ENCODE data around the gene FOXM1.

The FOXM1 gene

GRCh38 chr12:2855546-2855945 lies 21.4 kb downstream of the FOXM1 start:
- peaks cover 29 to 45% (median 39%) of the 10 kb centered on the region in 11 experiments for H3K36me3 ChIP-seq
- no peak overlapping the region for H3K4me3 ChIP-seq
- TF ChIP-seq Cebpa-rat (IDR thresholded peaks at IDR 0.05): no peak
- 0 out of 22 replicates have a peak overlapping the region, but pooled peaks of 1 of the 11 experiments have one; percentile 24 for H3K9ac ChIP-seq
- peaks cover 0 to 40% (median 24%) of the 10 kb centered on the region in 11 experiments; a peak in 14 of 22 replicates for H4K20me1 ChIP-seq
- peak overlapping the region in 5 of 11 experiments; percentile 14 to 39 (median 18); a peak in 5 of 22 replicates for H3K4me2 ChIP-seq
- H3K4me1 ChIP-seq: peaks cover 5 to 37% (median 28%) of the 10 kb centered on the region in 10 experiments; a peak in 17 of 20 replicates
- no peak overlapping the region for H3K27ac ChIP-seq
- no peaks in the 10 kb centered on the region for H3K9me3 ChIP-seq (replicated peaks in 1 of 11)
- no peaks in the 10 kb centered on the region for H3K27me3 ChIP-seq

- no peak overlapping the region for H3K9ac ChIP-seq
- peaks cover 26 to 38% (median 33%) of the 10 kb centered on the region in 11 experiments for H3K36me3 ChIP-seq
- peaks cover 5 to 37% (median 28%) of the 10 kb centered on the region in 10 experiments; a peak in 17 of 20 replicates for H3K4me1 ChIP-seq
- no peaks in the 10 kb centered on the region for H3K27me3 ChIP-seq
- no peak for TF ChIP-seq Cebpa-rat (IDR thresholded peaks at IDR 0.05)
- no peaks in the 10 kb centered on the region for H3K9me3 ChIP-seq (replicated peaks in 1 of 11)
- H3K4me3 ChIP-seq: no peak overlapping the region
- peaks cover 0 to 40% (median 24%) of the 10 kb centered on the region in 11 experiments; a peak in 14 of 22 replicates for H4K20me1 ChIP-seq
- no peak overlapping the region for H3K4me2 ChIP-seq
- no peak overlapping the region for H3K27ac ChIP-seq
These were observed 22.1 kb downstream of the FOXM1 start for GRCh38 chr12:2854669-2855453.

- Histone ChIP-seq H3K36me3 (peaks cover 14 to 31% (median 20%) of the 10 kb centered on the region in 11 experiments), H3K27ac (no peak overlapping the region)
- TF ChIP-seq Cebpa-rat (IDR thresholded peaks at IDR 0.05): no peak
These were observed 23.3 kb downstream of the FOXM1 start for GRCh38 chr12:2853626-2854025.

GRCh38 chr12:2851931-2852330 lies 25.0 kb downstream of the FOXM1 start:
- Histone ChIP-seq H3K4me3 (no peak overlapping the region), H3K4me1 (peaks cover 5 to 37% (median 28%) of the 10 kb centered on the region in 10 experiments; a peak in 17 of 20 replicates), H3K27ac (no peak overlapping the region), H3K27me3 (no peaks in the 10 kb centered on the region), H4K20me1 (peaks cover 0 to 16% (median 4%) of the 10 kb centered on the region in 11 experiments; a peak in 12 of 22 replicates), H3K4me2 (peak overlapping the region in 10 of 11 experiments; percentile 26 to 56 (median 40); a peak in 15 of 22 replicates), H3K9ac (no peak overlapping the region), H3K36me3 (peaks cover 0 to 14% (median 5%) of the 10 kb centered on the region in 11 experiments; a peak in 13 of 22 replicates), H3K9me3 (replicated peaks in 1 of 11) (no peaks in the 10 kb centered on the region)
- no peak for TF ChIP-seq Cebpa-rat (IDR thresholded peaks at IDR 0.05)

More at GRCh38 chr12:2853626-2854025, 23.3 kb downstream of the FOXM1 start:
- Histone ChIP-seq H3K9ac (no peak overlapping the region), H3K4me3 (no peak overlapping the region), H3K4me1 (peaks cover 5 to 37% (median 28%) of the 10 kb centered on the region in 10 experiments; a peak in 17 of 20 replicates), H3K27me3 (no peaks in the 10 kb centered on the region), H3K4me2 (no peak overlapping the region), H3K9me3 (replicated peaks in 1 of 11) (no peaks in the 10 kb centered on the region), H4K20me1 (peaks cover 0 to 33% (median 17%) of the 10 kb centered on the region in 11 experiments; a peak in 14 of 22 replicates)

- no peak overlapping the region for H3K4me2 ChIP-seq
- H3K36me3 ChIP-seq: peaks cover 0 to 29% (median 15%) of the 10 kb centered on the region in 11 experiments; a peak in 11 of 22 replicates
- no peak overlapping the region for H3K4me3 ChIP-seq
- TF ChIP-seq Cebpa-rat (IDR thresholded peaks at IDR 0.05): no peak
- no peaks in the 10 kb centered on the region for H3K4me1 ChIP-seq
- no peak overlapping the region for H3K9ac ChIP-seq
- H3K9me3 ChIP-seq (replicated peaks in 1 of 11): no peaks in the 10 kb centered on the region
- no peak overlapping the region for H3K27ac ChIP-seq
- H3K27me3 ChIP-seq: no peaks in the 10 kb centered on the region
- H4K20me1 ChIP-seq: peaks cover 0 to 9% (median 0%) of the 10 kb centered on the region in 11 experiments; a peak in 2 of 22 replicates
These were observed 31.7 kb downstream of the FOXM1 start for GRCh38 chr12:2845280-2845679.

- no peak for TF ChIP-seq Cebpa-rat (IDR thresholded peaks at IDR 0.05)
- H3K27me3 ChIP-seq: no peaks in the 10 kb centered on the region
- peaks cover 0 to 33% (median 18%) of the 10 kb centered on the region in 11 experiments; a peak in 14 of 22 replicates for H3K36me3 ChIP-seq
- no peak overlapping the region for H3K4me3 ChIP-seq
- no peak overlapping the region for H3K27ac ChIP-seq
- no peaks in the 10 kb centered on the region for H3K4me1 ChIP-seq
- peaks cover 0 to 9% (median 0%) of the 10 kb centered on the region in 11 experiments; a peak in 2 of 22 replicates for H4K20me1 ChIP-seq
- H3K9ac ChIP-seq: no peak overlapping the region
- H3K4me2 ChIP-seq: no peak overlapping the region
- H3K9me3 ChIP-seq (replicated peaks in 1 of 11): no peaks in the 10 kb centered on the region
These were observed 32.2 kb downstream of the FOXM1 start for GRCh38 chr12:2844786-2845185.

GRCh38 chr12:2842948-2843347 lies 34.0 kb downstream of the FOXM1 start:
- no peak overlapping the region for H3K4me2 ChIP-seq
- peaks cover 0 to 51% (median 20%) of the 10 kb centered on the region in 11 experiments; a peak in 15 of 22 replicates for H3K36me3 ChIP-seq
- no peak overlapping the region for H3K4me3 ChIP-seq
- H3K27me3 ChIP-seq: no peaks in the 10 kb centered on the region
- H3K9me3 ChIP-seq (replicated peaks in 1 of 11): no peaks in the 10 kb centered on the region
- no peak for TF ChIP-seq Cebpa-rat (IDR thresholded peaks at IDR 0.05)
- H3K9ac ChIP-seq: no peak overlapping the region
- H4K20me1 ChIP-seq: peaks cover 0 to 9% (median 0%) of the 10 kb centered on the region in 11 experiments; a peak in 2 of 22 replicates
- no peaks in the 10 kb centered on the region for H3K4me1 ChIP-seq
- no peak overlapping the region for H3K27ac ChIP-seq

- Histone ChIP-seq H3K36me3 (peaks cover 0 to 61% (median 20%) of the 10 kb centered on the region in 11 experiments; a peak in 15 of 22 replicates), H3K27me3 (no peaks in the 10 kb centered on the region), H3K4me3 (no peak overlapping the region), H3K27ac (no peak overlapping the region), H3K4me2 (no peak overlapping the region), H3K4me1 (peaks cover 0 to 7% (median 0%) of the 10 kb centered on the region in 10 experiments; a peak in 5 of 20 replicates), H4K20me1 (peaks cover 0 to 6% (median 0%) of the 10 kb centered on the region in 11 experiments; a peak in 2 of 22 replicates), H3K9me3 (replicated peaks in 1 of 11) (no peaks in the 10 kb centered on the region), H3K9ac (no peak overlapping the region)
- TF ChIP-seq Cebpa-rat (IDR thresholded peaks at IDR 0.05): no peak
These were observed 35.8 kb downstream of the FOXM1 start for GRCh38 chr12:2841056-2841650.

GRCh38 chr12:2836574-2836973 lies 40.4 kb downstream of the FOXM1 start:
- peaks cover 0 to 24% (median 0%) of the 10 kb centered on the region in 11 experiments; a peak in 4 of 22 replicates for H4K20me1 ChIP-seq
- no peak for TF ChIP-seq Cebpa-rat (IDR thresholded peaks at IDR 0.05)
- H3K9me3 ChIP-seq (replicated peaks in 1 of 11): no peaks in the 10 kb centered on the region
- peaks cover 2 to 58% (median 13%) of the 10 kb centered on the region in 11 experiments; a peak in 15 of 22 replicates for H3K36me3 ChIP-seq
- no peaks in the 10 kb centered on the region for H3K27me3 ChIP-seq
- H3K27ac ChIP-seq: no peak overlapping the region
- peaks cover 0 to 39% (median 0%) of the 10 kb centered on the region in 10 experiments; a peak in 6 of 20 replicates for H3K4me1 ChIP-seq
- H3K4me3 ChIP-seq: no peak overlapping the region
- H3K9ac ChIP-seq: no peak overlapping the region
- peak overlapping the region in 2 of 11 experiments; percentile 64 to 68; a peak in 2 of 22 replicates for H3K4me2 ChIP-seq

All from BLaER1 treated with 17β-estradiol and CSF1 and Interleukin-3, amounts not matched to agents 10 nM and 100 nM (cell line).